Duodenal mucosa (tissue), 2 donors: ENCODE results near the gene DYNLT5.
A peak's percentile ranks its signal among the peaks of the same experiment; 100 is the strongest.
"Not testable (repeated sequence)": the region's sequence is repeated elsewhere in the genome, so short reads cannot be mapped to it uniquely, and the experiment has no call there.

ENCODE experiments used
- H3K27ac ChIP-seq: one replicate; pipeline ENCODE4 v1.7.0; 2013; ENCODE audit warnings: low read depth, low read length
- H3K27me3 ChIP-seq, 2 donors: one replicate each; pipeline ENCODE4 v1.7.0; 2013; ENCODE audit warnings: low read length in 2 of 2, control low read depth in 1 of 2; ENCODE audit not compliant: insufficient read depth in 2 of 2, control insufficient read depth in 1 of 2
- H3K36me3 ChIP-seq, 2 donors: one replicate each; pipeline ENCODE4 v1.7.0; 2013; ENCODE audit warnings: low read length in 2 of 2, control low read depth in 1 of 2; ENCODE audit not compliant: insufficient read depth in 2 of 2, control insufficient read depth in 1 of 2
- H3K4me1 ChIP-seq, 2 donors: one replicate each; pipeline ENCODE4 v1.7.0; 2013; ENCODE audit warnings: low read length in 2 of 2, control low read depth in 1 of 2; ENCODE audit not compliant: insufficient read depth in 2 of 2, control insufficient read depth in 1 of 2
- H3K4me3 ChIP-seq, 2 donors: one replicate each; pipeline ENCODE4 v1.7.0; 2013; ENCODE audit warnings: low read length in 2 of 2, low read depth in 1 of 2
- H3K9ac ChIP-seq, 2 donors: one replicate each; pipeline ENCODE4 v1.7.0; 2013; ENCODE audit warnings: low read length in 2 of 2, low read depth in 1 of 2
- H3K9me3 ChIP-seq, 2 donors: one replicate each; pipeline ENCODE4 v1.7.0; 2013; ENCODE audit warnings: low read length in 2 of 2, control low read depth in 1 of 2; ENCODE audit not compliant: control insufficient read depth in 1 of 2

Gene DYNLT5, protein sequence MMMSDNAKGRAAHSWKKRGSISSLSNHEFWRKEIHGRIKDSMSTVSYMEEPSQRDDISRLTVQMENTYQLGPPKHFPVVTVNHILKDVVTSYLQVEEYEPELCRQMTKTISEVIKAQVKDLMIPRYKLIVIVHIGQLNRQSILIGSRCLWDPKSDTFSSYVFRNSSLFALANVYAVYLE

DNA sequence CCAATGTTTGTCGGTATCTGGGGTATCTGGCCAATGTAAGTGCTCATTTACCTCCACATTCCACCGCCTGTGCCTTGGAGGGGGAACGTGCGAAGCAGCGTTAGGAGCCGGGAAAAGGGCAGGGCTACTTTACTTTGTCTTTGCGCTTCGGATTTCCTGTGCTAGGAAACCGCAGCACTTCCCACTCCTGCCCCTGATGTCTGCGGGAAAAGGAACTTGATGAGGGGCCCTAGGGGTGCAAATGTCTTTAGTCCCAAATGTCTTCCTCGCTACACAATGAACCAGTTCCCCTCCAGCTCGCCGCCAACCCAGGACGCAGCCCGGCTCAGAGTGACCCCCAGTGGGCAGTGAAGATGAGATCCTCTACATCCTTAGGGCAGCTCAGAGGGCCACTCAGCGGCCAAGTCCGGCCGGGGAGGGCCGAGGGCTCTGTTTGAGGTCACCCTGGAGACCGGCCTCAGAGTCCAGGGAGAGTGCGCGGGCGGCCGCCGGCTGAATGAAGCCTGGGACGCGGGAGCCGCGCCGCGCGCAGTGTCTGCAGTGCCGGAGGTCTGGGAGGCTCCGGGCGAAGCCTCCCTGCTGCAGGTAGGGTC lies at the start of gene DYNLT5:
Gene DYNLT5, plus strand, starts transcription at position 460 of the 593 bp plus-strand sequence. CDS start 2,200 bp downstream, outside the sequence.
- Histone ChIP-seq H3K9ac (no peak within 1 kb of the TSS), H3K36me3 (no peaks in the 10 kb centered on the region), H3K9me3 (no peaks in the 10 kb centered on the region), H3K4me1 (peaks cover 4% of the 10 kb centered on the region in 2 donors), H3K27me3 (peaks cover 9 to 19% of the 10 kb centered on the region in 2 donors), H3K27ac (no peak within 1 kb of the TSS), H3K4me3 (peak within 1 kb of the TSS; percentile 40 to 52)

DNA sequence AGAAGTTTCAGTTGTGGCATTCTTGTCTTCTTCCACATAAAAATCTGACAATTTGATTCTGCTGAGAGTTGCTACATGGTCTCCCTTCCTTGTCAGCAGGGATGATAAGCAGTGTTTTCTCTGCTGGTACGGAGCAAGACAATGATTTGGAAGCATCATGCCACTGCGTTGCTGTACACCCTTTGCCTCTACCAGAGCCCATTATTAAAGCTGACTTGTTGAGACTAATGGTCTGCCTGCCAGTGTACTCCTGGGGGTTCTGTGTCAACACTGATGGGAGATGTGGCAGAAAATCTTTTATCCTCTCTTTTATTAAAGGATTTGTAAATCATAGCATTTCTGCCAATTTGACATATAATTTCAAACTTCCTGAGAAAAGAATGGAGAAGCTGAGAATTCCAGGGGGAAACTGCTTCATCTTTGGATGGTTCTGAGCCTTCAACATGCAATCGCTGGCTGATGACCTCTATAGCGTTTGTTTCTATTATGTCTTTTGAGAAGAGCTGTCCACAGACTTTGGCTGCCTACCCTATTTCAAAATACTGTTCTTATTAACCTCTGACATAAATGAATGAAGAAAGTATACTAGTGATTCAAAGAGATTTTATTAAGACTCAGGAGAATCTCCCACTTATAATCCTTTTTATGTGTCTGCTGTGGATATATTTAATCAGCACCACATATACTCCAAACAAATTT lies 47.9 kb upstream of the DYNLT5 start:
- H3K27me3 ChIP-seq = no peaks in the 10 kb centered on the region
- H3K9me3 ChIP-seq = no peaks in the 10 kb centered on the region
- no peak overlapping the region for H3K4me3 ChIP-seq
- no peak overlapping the region for H3K27ac ChIP-seq
- H3K4me1 ChIP-seq = no peaks in the 10 kb centered on the region
- H3K9ac ChIP-seq = no peak overlapping the region
- H3K36me3 ChIP-seq = no peaks in the 10 kb centered on the region

DNA sequence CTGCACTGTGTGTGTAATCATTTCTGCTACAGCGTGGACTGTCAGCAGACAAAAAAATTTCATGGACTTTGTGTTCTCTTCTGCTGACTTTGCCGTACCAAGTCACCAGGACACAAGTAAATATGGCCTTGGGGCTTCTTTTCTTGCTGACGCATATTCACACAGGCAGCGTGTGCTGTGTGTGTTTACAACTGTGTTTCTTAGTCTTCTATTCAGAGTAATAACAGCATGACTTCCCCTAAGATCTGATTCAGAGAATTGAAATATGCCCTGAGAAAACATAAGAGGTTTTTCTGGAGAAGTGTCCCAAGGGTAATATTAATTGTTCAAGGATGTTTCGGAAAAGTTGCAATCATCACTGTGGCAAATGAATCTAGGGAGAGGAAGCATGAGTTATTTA lies 47.1 kb upstream of the DYNLT5 start:
- H3K4me3 ChIP-seq = no peak overlapping the region
- no peak overlapping the region for H3K9ac ChIP-seq
- H3K4me1 ChIP-seq = no peaks in the 10 kb centered on the region
- H3K9me3 ChIP-seq = no peaks in the 10 kb centered on the region
- H3K27ac ChIP-seq = no peak overlapping the region
- no peaks in the 10 kb centered on the region for H3K27me3 ChIP-seq
- no peaks in the 10 kb centered on the region for H3K36me3 ChIP-seq

DNA sequence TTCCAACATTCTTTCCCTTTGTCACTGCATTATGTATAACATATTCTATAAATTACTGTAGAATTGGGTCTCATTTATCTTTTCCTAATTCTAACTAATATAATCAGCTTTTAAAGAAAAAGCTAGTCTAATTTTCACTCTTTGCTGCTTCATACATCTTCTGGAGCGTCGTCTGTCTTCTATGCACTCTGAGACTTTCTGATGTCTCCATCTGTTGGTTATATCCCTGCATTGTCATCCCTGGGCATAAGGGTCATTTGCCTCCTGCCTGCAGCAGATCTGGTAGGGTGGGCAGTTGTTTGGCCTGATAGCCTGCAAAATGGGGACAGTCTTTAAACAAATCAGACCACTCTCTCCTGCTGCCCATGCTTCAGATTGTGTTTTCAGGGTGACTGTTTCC lies 40.8 kb upstream of the DYNLT5 start:
- H3K27ac ChIP-seq = no peak overlapping the region
- H3K4me1 ChIP-seq = no peaks in the 10 kb centered on the region
- H3K27me3 ChIP-seq = no peaks in the 10 kb centered on the region
- no peaks in the 10 kb centered on the region for H3K9me3 ChIP-seq
- H3K9ac ChIP-seq = no peak overlapping the region
- no peaks in the 10 kb centered on the region for H3K36me3 ChIP-seq
- no peak overlapping the region for H3K4me3 ChIP-seq

DNA sequence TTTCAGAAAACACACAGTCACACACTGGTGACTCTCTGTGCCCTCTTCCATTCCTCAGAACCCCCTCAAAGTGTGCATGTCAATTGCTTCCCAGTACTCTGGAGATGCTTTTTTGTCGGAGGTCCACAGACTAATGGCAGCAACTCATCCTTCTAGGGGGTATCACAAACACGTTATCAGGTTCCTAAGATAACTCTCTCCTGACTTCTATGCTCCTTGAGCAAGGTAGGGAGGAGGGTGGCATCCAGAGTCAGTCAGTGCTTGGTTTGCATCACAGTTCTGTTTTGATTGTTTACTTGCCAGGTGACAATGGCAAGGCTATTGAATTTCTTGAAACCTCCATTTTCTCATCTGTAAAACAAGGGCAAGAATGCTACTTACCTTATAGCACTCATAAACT lies 39.4 kb upstream of the DYNLT5 start:
- Histone ChIP-seq H3K9me3 (no peaks in the 10 kb centered on the region), H3K9ac (no peak overlapping the region), H3K4me3 (no peak overlapping the region), H3K27ac (no peak overlapping the region), H3K4me1 (no peaks in the 10 kb centered on the region), H3K36me3 (no peaks in the 10 kb centered on the region), H3K27me3 (no peaks in the 10 kb centered on the region)

DNA sequence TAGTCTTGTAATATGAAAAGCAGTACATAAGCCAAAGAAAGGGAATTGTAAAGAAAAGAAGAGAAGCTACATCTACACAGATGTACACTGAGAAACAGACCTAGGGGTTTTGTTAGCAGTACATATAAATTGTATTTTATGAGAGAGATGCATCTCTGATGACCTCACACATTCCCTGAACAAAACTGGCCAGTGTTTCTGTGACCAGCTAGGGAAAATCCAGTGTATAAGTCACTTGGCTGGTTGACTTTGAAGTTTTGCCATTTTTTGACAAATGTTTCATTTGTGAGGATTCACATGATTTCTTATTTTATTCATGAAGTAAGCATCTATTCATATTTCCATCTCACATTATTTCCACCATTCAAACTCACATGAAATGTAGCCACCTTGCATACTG lies 28.3 kb upstream of the DYNLT5 start:
- no peaks in the 10 kb centered on the region for H3K9me3 ChIP-seq

DNA sequence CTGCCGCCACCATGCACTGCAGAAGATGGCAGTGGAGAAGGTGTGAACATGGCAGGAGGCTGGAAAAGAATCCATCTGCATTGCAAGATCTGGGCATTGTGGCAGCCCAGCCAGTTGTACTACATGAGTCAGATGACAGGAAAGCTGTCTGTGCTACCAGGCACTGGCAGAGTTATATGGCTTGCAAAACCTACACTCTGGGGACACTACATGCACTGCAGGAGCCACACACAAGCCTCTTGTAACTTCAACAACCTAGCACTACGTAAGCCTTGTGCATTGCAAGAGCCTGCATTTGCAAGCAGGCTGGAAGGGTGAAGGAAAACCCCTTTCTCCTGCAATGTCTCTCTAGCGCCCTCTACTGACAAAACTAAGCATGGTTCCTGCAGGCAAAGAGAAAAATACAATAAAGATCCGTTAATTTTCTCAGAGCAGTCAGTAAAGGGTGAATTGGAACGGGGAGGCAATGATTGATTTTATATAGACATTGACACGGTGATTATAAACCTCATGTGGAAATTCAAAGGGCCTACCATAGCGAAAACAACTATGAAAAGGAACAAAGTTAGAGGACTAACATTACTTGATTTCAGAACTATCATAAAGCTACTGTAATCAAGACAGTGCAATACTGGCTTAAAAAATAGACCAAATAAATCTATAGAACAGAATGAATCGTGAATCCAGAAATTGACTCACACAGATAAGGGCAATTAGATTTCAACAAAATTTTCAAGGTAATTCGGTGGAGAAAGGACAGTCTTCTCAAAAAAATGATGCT lies 26.2 kb upstream of the DYNLT5 start:
- Histone ChIP-seq H3K4me3 (no peak overlapping the region), H3K9me3 (no peaks in the 10 kb centered on the region), H3K36me3 (no peaks in the 10 kb centered on the region), H3K4me1 (no peaks in the 10 kb centered on the region), H3K9ac (no peak overlapping the region), H3K27me3 (no peaks in the 10 kb centered on the region), H3K27ac (no peak overlapping the region)

More for the DNA sequence above, 28.3 kb upstream of the DYNLT5 start:
- no peak overlapping the region for H3K27ac ChIP-seq
- no peaks in the 10 kb centered on the region for H3K27me3 ChIP-seq
- H3K4me3 ChIP-seq = no peak overlapping the region
- H3K9ac ChIP-seq = no peak overlapping the region
- no peaks in the 10 kb centered on the region for H3K4me1 ChIP-seq
- H3K36me3 ChIP-seq = no peaks in the 10 kb centered on the region

DNA sequence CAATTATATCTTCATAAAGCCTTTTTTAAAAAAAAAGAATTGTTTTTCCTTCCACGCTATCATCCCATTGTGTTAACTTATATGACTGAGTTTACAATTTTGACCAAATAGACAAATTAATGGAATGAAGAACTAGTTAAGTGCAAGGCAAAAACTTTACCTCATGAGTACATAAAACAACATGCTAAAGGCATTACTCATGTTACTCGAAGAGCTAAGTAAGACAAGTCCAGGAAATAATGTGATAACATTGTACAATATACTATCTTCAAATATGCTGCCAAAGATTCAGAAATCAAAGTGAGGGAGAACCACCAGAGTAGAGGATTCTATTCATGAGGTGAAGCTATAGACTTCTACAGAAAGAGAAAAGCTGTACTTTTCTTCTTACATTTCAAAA lies 24.2 kb upstream of the DYNLT5 start:
- no peaks in the 10 kb centered on the region for H3K27me3 ChIP-seq
- H3K4me1 ChIP-seq = peaks cover 0 to 2% of the 10 kb centered on the region in 2 donors

DNA sequence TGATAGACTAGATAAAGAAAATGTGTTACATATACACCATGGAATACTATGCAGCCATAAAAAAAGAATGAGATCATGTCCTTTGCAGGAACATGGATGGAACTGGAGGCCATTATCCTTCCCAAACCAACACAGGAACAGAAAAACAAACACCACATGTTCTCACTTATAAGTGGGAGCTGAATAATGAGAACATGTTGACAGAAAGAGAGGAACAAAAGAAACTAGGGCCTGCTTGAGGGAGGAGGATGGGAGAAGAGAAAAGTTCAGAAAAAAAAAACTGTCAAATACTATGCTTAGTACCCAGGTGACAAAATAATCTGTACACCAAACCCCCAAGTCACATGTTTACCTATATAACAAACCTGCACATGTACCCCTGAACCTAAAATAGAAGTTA lies 23.5 kb upstream of the DYNLT5 start:
- not testable (repeated sequence) for H3K27me3 ChIP-seq, H3K9me3 ChIP-seq, H3K9ac ChIP-seq, H3K4me1 ChIP-seq, H3K4me3 ChIP-seq, H3K27ac ChIP-seq, H3K36me3 ChIP-seq

More for the DNA sequence above, 24.2 kb upstream of the DYNLT5 start:
- Histone ChIP-seq H3K36me3 (no peaks in the 10 kb centered on the region), H3K27ac (no peak overlapping the region), H3K9ac (no peak overlapping the region), H3K4me3 (no peak overlapping the region), H3K9me3 (no peaks in the 10 kb centered on the region)

DNA sequence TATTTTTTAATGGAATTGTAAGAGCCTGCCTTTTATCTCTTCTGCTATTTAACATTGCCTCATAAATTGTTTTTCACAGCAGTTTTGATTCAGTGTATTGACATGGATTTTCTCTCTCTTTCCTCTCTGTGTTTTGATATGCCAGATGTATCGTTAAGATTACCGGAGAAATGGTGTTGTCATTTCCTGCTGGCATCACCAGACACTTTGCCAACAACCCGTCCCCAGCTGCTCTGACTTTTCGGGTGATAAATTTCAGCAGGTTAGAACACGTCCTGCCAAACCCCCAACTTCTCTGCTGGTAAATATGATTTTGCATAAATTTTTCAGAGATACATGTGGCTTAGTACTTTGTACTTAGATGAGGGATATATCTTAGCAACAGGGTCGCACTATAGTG lies 23.1 kb upstream of the DYNLT5 start:
- Histone ChIP-seq H3K9ac (no peak overlapping the region), H3K36me3 (no peaks in the 10 kb centered on the region), H3K4me1 (peaks cover 0 to 9% of the 10 kb centered on the region in 2 donors), H3K27ac (no peak overlapping the region), H3K9me3 (no peaks in the 10 kb centered on the region), H3K4me3 (no peak overlapping the region), H3K27me3 (no peaks in the 10 kb centered on the region)
